PC-3 (cell line): Measurements from ENCODE around the gene NDUFV1.

Experiments used
- CTCF ChIP-seq: fragments of 300-600 bp; sonication (generic); conservative IDR thresholded peaks from 2 replicates; pipeline ENCODE4 v1.5.1; 2017; ENCODE audit warnings: antibody characterized with exemption, low read depth, mild to moderate bottlenecking, low read length
- EZH2 ChIP-seq: fragments of 300-600 bp; sonication (generic); IDR thresholded peaks from one replicate; pipeline ENCODE4 v1.6.1; 2017; ENCODE audit warnings: antibody characterized with exemption, mild to moderate bottlenecking, low read length; ENCODE audit not compliant: unreplicated experiment
- EZH2phosphoT487 ChIP-seq: fragments of 300-600 bp; sonication (generic); IDR thresholded peaks from 2 replicates; pipeline ENCODE4 v1.6.1; 2018; ENCODE audit warnings: mild to moderate bottlenecking, antibody characterized with exemption, low read length, borderline replicate concordance

DNA sequence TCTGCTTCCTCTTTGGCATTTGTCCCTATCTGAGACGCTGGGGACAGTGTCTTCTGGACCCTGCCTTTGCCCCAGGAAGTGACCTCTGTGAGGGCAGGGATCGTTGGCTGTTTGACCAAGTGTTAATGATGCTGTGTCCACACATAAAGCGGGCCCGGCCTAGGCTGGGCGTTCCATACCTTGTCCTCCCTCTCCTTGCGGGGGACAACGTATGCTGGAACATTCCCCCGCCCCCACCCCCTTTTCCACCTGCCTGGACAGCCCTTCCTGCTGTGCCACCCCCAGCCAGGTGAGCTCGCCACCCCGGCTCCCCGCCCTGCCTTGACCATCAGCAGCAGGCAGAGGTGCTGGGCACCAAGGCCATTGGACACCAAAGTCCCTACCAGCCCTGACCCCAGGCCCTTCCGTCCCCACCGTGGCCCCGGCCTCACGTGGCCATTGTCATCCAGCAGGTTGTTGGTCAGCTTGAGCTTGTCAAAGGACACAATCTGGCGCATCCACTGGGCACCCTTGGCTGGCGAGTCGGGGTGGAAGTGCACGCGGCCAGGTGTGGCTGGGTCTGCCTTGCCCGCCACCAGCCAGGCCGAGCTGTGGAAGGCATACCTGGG is 27.1 kb downstream of the NDUFV1 start:
- TF ChIP-seq CTCF, result no peak
- TF ChIP-seq EZH2, result no peak
- no peak for TF ChIP-seq EZH2phosphoT487
